Kidney glomerular epithelial cell (primary cell): ENCODE measurements around the gene SLC48A1.
A peak's percentile ranks its signal among the peaks of the same experiment; 100 is the strongest.
"Not testable (repeated sequence)": the region's sequence is repeated elsewhere in the genome, so short reads cannot be mapped to it uniquely, and the experiment has no call there.

ENCODE experiments used
- DNase-seq: peaks from one replicate; lab custom pipeline; 2025; lab: John Stamatoyannopoulos, UW

SLC48A1 gene

DNA sequence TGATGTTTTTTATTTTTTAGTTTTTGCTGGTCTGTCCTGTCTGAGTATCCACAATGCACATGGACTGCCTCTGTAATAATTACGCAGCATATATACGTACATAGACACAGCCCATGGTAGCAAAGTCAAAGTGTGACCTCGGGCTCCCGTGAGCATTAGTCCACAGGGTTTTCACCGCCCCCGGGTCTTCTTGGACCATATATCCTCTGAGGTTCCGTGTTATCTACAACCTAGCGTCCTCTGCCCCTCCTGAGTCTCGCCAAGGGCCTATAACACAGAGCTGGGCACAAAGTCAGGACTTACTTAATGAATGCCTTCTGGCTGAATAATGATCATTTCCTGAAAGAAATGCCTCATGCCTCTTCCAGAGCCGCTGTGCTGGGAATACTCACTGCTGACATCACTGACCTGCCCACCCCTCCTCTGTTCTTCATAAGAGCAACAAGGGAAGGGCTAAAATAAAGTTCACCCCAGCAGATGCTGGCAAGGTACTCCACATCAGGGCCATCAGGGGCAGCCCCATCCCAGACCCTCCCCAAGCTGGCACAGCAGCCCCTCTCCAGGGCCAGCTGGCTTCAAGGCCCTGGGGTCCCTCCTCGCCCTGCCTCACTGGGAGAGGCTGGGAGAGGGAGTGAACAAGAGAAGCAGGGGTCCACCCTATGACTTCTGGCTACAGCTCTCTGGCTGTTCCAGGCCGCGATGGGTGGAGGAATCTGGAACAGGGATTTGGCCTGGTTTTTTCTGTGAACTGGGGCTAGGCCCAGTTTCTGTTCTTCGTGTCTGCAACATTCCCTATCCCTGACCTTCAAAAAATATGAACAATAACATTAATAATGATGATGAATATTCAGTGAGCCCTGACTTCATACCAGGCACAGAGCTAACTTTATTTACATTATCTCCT, 38.8 kb downstream of the SLC48A1 start:
- peak; percentile 14 for DNase-seq

- peak; percentile 85 for DNase-seq
Observed at GRCh38 chr12:47812797-47813510, 39.9 kb downstream of the SLC48A1 start.

GRCh38 chr12:47813511-47814196, 40.6 kb downstream of the SLC48A1 start:
- DNase-seq, result no peak

DNA sequence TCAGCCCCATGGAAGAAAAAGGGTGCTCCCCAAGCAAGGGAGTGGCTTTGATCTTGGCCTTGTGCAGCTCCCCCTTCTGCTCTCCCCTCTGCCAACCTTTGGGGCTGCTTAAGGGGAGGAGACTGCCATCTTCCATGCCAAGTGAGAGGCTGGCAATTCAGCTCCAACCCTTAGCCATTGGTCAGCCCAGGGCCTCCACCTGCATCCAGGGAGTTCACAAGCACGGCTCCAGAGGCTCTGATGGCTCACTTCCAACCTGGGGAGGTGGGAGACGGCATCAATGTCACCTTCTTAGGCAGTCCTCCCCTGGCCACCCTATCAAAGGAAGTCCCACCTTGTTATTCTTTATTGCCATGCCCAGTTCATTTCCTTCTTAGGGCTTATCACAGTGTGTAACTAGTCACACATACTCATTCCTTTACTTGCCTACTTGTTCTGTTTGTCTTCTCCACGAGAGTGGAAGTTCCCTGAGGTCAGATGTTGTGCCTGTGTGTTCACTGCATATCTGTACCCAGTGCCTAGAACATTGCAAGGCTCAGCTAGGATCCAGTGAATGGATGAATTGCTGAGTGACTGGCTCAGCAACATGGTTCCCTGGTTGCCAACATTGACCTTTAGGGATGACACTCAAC, 41.6 kb downstream of the SLC48A1 start:
- DNase-seq, result no peak

DNA sequence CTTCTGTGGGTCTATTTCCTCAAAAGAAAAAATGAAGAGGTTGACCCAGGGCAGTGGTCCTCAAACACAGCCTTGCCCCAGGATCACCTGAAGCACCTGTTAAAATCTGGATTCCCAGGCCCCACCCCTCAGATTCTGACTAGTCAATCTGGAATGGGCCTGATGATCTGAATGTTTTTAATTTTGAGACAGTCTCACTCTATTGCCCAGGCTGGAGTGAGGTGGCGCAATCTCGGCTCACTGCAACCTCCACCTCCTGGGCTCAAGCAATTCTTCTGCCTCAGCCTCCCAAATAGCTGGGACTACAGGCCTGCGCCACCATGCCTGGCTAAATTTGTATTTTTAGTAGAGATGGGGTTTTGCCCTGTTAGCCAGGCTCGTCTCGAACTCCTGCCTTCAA, 42.4 kb downstream of the SLC48A1 start:
- not testable (repeated sequence) for DNase-seq

- DNase-seq, result no peak
Observed at GRCh38 chr12:47816403-47817271, 43.6 kb downstream of the SLC48A1 start.

- DNase-seq, result no peak
Observed at GRCh38 chr12:47817272-47818006, 44.4 kb downstream of the SLC48A1 start.

DNA sequence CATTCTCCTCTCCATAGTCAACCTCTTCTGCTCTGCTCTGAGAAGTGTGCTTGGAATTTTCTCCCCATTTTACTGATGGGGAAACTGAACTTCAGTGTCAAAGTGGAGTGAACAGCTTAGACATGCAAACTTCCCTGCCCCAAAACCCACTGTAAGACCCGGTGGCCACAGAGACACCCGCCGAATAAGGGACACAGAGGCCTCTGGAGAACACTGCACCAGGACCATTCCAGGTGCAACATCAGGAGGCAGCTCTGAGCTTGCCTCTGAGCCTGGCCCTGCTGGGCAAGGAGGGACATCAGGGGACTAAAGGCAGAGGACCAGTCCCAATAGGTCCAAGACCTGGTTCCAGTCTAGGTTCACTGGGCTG, 45.0 kb downstream of the SLC48A1 start:
- no peak for DNase-seq

DNA sequence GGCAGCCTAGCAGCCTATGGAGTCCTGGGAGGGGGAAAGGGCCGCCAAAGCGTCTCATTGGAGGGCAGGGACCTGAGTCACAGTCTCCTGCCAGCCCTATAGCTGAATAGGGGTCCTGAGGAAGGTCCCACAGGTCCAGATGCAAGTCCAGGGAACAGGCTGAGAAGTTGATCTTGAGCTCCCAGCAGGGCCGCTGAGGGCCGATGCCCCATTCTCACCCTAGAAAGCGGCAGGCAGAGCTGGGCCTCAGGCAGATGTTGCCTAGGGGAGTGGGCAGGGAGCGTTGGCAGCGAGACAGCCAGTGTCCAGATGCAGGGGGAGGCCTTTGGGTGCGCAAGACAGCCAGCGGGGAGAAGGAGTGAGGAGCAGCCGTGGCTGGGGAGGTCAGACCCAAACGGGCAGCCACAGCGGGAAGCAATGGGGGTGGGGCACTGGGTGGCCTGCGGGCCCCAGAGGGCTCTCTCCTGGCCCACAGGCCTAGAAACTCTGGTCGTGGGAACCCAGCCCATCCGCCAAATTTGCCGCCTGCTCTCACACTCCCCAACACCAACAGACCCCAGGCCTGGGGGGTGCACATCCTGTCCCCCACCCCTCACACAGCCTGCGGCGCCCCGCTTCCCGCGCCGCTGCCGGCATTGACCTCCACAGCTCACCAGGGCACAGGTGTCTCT, 45.6 kb downstream of the SLC48A1 start:
- no peak for DNase-seq

DNA sequence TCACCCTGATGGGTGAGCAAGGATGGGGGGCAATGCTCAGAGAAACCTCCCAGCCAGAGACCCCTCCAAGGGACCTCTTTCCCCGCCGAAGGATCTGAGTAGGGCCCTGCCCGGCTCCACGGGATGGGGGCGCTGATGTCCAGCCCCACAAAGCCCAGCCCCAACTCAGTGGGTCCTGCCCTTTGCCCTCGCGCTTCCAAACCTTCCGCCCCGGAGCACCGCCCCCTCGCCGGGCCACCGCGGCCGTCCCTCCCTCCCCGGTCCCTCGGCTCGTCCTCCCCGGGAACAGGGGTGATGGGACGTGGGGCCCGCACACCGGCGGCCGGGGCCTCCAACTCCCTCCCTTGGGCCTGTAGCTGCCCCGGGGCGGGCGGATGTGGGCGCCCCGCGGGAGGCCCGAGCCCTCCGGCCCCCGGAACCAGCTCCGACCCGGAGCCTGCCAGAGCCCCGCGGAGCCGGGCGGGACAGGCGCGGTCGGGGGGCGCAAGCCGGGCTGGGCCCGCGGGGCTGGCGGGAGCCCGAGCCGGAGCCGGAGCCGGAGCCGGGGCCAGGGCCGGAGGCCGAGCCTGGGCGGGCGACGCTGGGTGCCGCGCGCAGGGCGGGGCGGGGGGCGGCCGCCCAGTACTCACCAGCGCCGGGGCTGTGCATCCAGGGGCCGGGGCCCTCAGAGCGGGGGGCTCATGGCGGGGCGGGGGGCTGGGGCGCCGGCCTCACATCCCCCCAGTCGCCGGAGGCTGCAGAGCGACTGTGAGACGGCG, 46.3 kb downstream of the SLC48A1 start:
- DNase-seq, result no peak

DNA sequence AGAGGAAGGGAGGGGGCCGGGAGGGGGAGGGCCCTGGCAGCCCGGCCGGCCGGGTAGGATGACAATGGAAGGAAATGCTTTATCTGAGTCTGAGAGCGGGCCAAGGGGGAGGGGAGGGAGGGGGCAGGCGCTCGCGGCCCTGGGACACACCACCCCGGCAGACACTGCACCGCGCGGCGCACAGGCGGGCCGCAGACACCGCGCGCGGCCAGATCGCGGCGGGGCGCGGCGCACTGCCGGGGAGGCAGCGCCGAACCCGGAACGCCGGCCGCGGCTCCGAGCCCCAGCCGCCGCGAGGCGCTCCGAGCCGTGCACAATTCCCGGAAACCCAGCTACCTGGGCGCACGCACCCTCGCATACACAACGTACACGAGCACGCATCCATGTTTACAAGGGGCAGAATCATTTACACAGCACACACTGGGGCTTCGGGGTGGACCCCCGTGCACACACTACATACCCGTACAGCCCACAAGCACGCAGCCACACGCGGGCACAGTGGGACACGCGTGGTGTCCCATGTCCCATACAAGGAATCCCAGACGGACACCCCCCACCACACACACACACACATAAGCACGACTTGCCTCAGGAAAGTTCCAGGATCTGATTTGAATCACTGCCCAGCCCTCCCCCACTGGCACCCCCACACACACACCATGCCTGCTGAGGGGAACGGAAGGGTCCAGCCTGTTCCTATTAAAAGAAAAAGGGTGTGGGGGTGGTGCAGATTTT, 47.0 kb downstream of the SLC48A1 start, which contains the start of gene HDAC7:
Gene HDAC7 (minus strand): TSS at position 8 of the 735 bp plus-strand sequence. CDS start 118 bp downstream, outside the sequence.
- peak; percentile 64 for DNase-seq

DNA sequence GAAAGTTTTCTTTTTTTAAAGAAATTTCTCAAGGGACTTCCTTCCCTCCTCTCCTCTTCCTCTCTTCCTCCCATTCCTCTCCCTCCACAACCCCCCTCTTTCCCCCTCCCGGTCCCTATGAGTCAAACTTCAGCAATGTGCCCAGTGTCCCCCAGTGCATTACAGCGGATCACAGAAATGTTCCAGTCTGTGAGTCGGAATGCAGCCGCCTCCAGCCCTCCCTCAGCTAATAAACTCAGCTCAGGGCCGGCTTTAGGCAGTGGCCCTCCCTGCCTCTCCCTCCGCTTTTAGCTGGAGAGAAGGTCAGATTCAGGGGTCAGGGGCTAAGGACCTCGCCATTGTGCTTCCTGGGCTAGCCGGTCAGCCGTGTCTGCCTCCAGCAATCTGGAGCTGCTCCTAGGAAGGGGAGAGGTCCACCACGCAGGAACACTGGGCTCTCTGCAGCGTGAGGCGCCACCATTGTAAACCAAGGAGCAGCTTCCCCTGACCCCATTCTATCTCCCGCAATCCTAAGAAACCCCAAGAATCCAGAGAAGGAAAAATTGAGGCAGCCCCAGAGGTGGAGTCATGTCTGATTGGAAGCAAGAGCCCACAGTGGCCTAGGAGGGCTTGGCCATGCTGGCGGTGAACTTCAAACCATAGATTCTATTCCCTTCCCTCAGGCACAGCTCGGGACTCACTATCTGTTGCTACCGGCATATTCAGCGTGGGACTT, 47.8 kb downstream of the SLC48A1 start:
- peak; percentile 96 for DNase-seq

DNA sequence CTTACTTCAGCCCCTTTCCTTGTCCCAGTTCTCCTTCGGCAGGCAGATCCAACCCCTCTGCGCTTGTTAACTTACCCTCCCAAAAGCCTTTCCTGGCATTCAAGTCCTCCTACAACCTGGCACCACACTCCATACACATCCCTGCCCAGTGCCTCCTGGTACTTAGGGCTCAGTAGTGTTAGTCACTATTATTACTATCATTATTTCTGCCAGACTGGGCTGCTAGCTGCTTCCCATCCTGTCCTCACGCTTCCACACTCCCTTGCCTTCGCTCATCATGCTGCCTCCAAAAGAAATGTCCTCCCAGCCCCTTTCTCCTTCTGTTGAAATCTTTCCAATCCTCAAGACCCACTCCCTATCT, 48.3 kb downstream of the SLC48A1 start:
- DNase-seq, result peak; percentile 79

GRCh38 chr12:47822401-47822800, 49.4 kb downstream of the SLC48A1 start:
- no peak for DNase-seq

- DNase-seq, result no peak
Observed at GRCh38 chr12:47822863-47823262, 49.8 kb downstream of the SLC48A1 start.

DNA sequence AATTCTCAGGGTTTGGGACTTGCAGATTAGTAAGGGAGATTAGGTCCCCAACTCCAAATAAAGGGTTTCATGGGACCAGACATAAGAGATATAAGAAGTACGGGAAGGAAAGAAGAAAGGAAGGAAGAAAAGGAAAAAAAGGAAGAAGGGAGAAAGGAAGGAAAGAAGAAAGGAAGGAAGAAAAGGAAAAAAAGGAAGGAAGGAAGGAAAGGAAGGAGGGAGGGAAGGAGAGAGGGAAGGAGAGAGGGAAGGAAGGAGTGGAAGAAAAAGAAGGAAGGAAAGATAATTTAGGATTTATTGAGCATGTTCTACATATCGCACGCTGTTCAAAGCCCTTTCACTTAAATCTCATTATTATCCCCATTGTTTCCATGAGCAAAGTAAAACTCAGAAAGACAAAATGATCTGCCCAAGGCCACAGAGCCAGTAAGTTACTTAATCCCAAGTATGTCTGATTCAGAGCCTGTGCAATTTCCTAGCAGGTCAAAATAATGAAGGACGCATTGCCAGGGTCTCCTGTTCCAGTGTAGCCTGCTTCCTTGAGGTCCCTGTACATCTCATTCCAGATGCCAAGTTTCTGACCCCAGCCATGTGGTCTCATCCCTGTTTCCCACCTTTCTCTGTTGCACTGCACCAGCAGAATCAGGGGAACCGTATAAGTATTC, 50.5 kb downstream of the SLC48A1 start:
- no peak for DNase-seq

DNA sequence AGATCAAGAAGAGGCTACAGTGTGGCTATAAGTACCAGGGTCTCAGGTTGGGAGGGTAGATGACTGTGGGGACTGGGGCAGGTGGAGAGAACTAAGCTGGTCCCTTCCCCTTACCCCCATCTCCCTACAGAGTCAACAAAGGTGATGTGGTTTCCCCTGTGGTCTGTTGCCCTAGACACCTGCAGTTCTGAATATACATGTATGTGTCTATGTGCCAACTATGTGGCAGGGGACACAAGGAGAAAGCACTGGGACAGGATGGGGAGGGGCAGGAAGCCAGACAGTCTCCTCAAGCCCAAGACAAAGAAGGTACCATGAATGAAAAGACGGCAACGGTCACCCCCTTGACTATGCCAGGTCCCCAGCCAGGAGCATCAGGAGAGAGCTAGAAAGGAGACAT, 51.2 kb downstream of the SLC48A1 start:
- DNase-seq, result no peak
